ENCODE results near the gene EXOC3L1.

Gene EXOC3L1

DNA sequence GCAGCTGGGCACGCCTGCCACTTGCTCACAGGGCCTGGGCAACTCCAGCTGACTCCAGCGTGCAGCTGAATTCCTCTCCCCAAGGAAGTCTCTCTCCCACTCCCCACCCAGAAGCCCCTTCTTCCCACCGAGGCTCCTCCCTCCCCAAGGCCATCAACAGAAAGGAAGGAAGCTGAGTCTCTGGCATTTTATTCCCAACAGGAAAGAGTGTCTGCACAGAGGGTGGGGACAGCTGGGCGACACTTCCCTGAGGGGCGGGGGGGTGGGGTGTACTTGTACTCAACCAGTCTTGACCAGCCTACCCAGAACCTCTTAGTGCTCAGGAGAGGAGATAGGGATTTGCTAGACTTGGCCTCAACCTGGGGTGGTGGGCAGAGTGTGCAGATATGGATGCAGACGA, at the start of gene EXOC3L1:
TSS of gene EXOC3L1 (minus strand) at position 96 of the 400 bp plus-strand sequence. CDS start 460 bp downstream, outside the sequence.
- DNase-seq (ENCODE audit: low spot score): no peak

GRCh38 chr16:67238806-67239470, 49.0 kb upstream of the EXOC3L1 start:
- no peak for DNase-seq (ENCODE audit: low spot score)

GRCh38 chr16:67238278-67238575, 48.3 kb upstream of the EXOC3L1 start:
- DNase-seq (ENCODE audit: low spot score): no peak

- no peak for DNase-seq (ENCODE audit: low spot score)
These were observed 47.7 kb upstream of the EXOC3L1 start for GRCh38 chr16:67237396-67238277.

DNA sequence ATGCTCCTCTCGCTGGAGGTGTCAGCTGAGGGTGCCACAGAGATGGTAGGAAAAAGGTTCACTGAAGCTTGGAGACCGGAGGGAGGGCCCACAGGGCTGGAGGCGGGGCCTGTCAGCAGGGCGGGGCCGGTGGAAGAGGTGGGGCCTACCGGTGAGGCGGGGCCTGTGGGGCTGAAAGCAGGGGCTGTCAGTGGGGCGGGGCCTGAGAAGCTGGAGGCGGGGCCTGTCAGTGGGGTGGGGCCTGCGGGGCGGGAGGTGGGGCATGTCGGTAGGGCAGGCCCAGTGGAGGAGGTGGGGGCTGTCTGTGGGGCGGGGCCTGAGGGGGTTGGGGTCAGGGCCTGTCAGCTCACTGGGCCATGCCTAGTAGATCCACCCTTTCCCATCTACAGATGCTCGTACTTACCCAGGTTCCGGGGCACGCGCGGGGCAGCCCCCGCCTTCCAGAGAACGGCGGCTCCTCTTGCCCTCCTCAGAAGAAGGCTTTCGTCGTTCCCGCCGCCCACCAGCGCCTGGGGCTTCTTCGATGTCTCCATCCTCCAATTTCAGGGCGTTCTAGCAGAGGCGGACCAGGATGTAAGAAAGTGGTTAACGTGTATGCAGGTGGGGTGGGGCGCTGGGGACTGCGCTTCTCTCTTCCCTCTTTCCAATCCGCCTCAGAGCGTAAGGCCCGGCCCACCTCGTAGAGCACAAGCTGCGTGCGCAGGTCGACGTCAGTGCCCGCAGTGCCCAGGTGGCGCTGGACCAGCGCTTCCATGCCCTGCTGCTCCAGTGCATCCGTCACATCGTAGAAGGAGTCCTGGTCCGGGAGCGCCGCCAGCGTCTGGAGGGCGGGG, 46.8 kb upstream of the EXOC3L1 start:
- peak; percentile 75 for DNase-seq (ENCODE audit: low spot score)

GRCh38 chr16:67235816-67236562, 46.1 kb upstream of the EXOC3L1 start:
- DNase-seq (ENCODE audit: low spot score): peak; percentile 73

GRCh38 chr16:67234180-67234597, 44.3 kb upstream of the EXOC3L1 start:
- no peak for DNase-seq (ENCODE audit: low spot score)

DNA sequence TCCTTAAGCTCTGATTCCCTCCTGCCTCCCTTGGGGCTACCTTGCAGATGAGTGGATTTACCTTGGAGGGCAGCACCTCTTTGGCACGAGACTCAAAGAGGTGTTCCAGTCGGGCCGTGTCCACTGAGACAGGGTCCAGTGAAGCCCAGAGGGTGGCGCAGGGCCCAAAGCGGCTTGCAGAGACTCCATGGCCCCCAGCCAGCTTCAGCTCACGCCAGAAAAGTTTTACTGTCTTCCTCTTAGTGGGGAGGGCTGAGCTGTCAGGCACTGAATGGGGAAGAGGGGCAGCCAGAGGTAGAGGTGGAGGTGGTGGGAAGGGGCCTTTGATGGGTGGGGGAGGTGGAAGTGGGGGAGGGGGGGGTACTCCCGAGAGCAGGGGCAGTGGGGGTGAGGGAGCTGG, 43.7 kb upstream of the EXOC3L1 start:
- DNase-seq (ENCODE audit: low spot score): no peak

GRCh38 chr16:67230809-67231660, 41.1 kb upstream of the EXOC3L1 start:
- DNase-seq (ENCODE audit: low spot score): no peak

GRCh38 chr16:67229906-67230808, 40.2 kb upstream of the EXOC3L1 start:
- no peak for DNase-seq (ENCODE audit: low spot score)

DNA sequence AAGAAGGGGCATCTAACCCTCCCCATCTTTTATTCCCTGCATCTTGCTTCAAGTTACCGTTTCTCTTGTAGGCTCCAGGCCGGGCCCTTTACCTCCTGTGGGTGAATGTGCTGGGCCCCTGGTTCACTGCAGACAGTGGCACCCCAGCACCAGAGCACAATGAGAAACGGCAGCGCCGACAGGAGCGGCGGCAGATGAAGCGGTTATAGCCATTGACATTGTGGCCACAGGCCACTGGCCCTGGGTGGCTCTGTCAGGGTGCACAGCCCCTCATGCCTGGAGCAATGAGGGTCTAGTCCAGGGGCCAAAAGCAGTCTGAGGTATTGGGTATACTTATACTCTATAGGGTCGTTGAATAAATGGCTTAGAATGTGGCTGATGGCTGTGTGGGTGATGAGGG, 39.0 kb upstream of the EXOC3L1 start:
- no peak for DNase-seq (ENCODE audit: low spot score)

DNA sequence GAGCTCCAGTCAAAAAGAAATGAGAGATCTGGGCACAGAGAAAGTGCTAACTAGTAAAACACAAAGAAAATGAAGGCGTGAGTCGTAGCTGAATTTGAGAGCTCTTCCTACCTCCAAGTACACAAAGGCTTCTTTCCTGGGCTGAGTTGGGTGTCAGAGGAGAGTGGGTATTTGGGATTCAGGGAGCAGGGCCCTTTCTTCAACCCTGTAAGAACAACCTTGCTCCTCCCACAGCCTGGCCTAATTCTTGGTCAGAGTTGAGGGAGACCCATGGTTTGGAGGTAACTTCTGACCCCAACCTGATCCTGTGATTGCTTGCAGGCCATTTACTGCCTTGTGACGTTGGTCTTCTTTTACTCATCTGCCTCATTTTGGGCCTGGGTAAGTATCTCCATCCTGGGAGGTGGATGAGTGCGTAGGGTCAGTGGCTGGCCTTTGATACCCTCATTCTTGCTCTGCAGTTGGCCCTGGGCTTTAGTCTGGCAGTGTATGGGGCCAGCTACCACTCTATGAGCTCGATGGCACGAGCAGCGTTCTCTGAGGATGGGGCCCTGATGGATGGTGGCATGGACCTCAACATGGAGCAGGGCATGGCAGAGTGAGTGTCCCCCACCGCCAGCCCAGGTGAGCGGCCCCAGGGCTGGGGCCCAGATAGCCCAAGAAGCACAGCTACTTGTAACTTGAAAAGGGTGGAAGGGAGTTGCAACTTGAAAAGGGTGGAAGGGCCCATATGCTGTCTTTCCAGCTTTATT, 38.3 kb upstream of the EXOC3L1 start:
- DNase-seq (ENCODE audit: low spot score): no peak

DNA sequence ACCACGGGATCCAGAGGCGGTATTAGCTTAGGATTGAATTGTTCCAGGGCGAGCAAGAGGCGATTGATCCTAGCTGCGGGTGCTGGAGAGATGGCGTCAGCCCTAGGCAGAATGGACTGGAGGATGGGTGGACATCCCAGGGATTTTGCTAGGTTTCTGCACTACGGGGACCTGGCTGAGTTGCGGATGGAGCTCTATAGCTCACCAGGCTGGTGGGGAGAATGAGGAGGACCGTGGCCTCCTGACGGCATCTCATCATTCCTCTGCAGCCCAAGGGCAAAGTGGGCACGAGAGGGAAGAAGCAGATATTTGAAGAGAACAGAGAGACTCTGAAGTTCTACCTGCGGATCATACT, 37.6 kb upstream of the EXOC3L1 start:
- no peak for DNase-seq (ENCODE audit: low spot score)

DNA sequence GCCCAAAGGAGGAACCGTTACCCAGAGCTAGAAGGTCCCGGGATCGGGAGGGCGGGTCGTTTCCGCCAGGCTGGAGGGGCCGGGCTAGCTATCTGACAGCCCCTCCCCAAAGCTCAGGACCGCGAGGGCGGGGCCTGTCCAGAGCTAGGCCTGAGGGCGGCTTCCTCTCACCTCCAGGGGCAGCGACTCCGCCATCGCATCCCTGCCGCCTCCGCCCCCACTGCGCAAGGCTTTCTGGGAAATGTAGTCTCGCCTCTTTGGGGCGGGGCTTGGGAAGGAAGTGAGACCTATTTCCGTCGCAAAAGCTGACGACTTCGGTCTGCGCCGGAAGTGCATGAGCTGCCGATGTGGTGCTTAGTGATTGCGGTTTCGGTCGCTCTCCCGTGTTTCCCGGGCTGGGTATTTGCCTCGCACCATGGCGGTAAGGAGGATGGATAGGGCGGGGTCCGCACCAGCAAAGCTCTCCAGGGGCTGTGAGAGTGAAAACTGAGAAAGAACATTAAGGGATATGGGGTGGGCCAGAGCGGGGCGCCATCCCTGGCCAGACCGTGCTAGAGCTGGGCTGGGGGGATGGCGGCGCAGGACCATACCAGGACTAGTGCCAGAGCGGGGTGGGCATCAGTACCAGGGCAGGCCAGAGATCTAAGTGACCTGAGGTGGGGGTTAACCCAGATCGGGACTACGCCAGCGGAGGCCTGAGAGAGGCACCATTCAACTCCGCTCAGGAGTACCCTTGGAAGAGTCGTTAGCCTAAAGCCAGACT, 37.0 kb upstream of the EXOC3L1 start, which contains the start of gene TMEM208:
TSS of gene TMEM208 (plus strand) at position 327 of the 763 bp plus-strand sequence. CDS start at position 416, 89 bp downstream.
- peak; percentile 98 for DNase-seq (ENCODE audit: low spot score)

DNA sequence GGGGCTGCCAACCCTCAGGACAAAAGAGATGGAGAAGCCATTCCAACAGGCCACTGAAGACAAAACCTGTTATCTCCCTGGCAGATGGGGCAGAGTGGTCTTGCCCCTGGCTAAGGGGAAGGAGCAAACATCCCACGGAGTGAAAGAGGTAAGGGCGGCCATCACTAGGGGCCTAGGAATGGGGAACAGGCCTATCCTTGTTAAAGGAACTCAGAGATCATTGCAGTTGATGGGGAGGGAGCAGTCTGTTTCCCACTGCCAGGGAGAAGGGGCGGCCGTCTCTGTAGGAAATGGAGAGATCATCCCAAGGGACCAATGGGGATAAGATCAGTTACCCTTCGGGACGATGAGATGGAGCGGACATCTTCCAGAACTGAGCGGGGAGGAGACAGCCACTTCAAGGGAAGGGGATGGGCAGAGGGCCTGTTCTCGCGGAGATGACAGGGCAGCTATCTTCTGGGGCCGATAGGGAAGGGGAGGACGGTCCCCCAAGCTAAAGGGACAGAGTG, 36.4 kb upstream of the EXOC3L1 start:
- no peak for DNase-seq (ENCODE audit: low spot score)

DNA sequence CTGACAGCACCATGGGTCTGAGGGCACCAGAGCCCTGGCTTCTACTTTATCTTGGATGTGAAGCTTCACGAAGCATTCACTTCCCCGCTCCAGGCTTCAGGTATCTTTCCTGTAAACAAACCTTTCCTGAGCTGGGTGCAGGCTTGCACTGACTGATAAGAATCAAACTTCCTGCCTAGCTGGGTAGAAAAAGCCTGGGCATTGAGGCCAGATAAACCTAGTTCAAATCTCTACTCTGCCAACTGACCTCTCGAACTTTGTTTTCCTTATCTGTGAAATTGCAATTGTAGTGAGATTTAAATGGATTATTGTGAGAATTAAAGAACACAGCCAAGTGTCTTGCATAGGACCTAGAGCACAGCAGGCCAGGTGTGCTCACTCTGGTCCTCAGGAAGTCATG, 34.1 kb upstream of the EXOC3L1 start:
- no peak for DNase-seq (ENCODE audit: low spot score)

GRCh38 chr16:67216612-67217490, 26.9 kb upstream of the EXOC3L1 start:
- no peak for DNase-seq (ENCODE audit: low spot score)
